ENCODE measurements around the gene HERPUD1. TPM values are rescaled to one million over a fixed set of nuclear protein-coding genes. Genes with fewer than 3 reads are reported as not detected.
A peak's percentile ranks its signal among the peaks of the same experiment; 100 is the strongest.
"Not testable (repeated sequence)": the region's sequence is repeated elsewhere in the genome, so short reads cannot be mapped to it uniquely, and the experiment has no call there.

HERPUD1 gene
- total and polyA plus RNA-seq, 8 donors: 78.2 to 298 (median 203) TPM

DNA sequence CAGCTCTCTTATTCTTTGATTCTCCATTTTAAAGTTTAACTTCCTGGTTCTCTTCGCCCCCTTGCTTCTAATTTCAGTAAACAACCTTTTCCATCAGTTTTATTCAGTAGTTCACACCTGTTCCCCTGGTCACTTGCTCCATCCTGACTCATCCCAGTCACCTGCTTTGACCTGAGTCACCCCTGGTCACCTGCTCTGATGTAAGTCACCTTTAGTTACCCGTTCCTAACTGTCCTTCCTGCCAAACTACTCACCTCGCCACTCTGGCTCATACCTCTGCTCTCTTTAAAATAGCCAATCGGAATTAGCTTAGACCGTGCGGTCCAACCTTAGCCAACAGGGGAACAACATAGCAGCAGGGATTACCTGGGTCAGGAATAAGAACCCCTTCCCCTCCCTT lies 52.7 kb downstream of the HERPUD1 start:
- peak overlapping the region in 1 of 4 donors; percentile 11 for H3K27ac ChIP-seq
- peaks cover 0 to 7% (median 0%) of the 10 kb centered on the region in 3 donors for H3K4me1 ChIP-seq
- DNase-seq (no peak), ATAC-seq (no peak), FAIRE-seq (no peak)
- H3K4me3 ChIP-seq: no peak overlapping the region
- intact Hi-C loops (cut with DNase I): no loop called here
- H3K9me3 ChIP-seq: no peaks in the 10 kb centered on the region
- 77 to 84% methylated on average over 6 of the region's 6 CpGs for WGBS, 2 donors
- H3K27me3 ChIP-seq: no peaks in the 10 kb centered on the region
- TF ChIP-seq, protein P1, sequence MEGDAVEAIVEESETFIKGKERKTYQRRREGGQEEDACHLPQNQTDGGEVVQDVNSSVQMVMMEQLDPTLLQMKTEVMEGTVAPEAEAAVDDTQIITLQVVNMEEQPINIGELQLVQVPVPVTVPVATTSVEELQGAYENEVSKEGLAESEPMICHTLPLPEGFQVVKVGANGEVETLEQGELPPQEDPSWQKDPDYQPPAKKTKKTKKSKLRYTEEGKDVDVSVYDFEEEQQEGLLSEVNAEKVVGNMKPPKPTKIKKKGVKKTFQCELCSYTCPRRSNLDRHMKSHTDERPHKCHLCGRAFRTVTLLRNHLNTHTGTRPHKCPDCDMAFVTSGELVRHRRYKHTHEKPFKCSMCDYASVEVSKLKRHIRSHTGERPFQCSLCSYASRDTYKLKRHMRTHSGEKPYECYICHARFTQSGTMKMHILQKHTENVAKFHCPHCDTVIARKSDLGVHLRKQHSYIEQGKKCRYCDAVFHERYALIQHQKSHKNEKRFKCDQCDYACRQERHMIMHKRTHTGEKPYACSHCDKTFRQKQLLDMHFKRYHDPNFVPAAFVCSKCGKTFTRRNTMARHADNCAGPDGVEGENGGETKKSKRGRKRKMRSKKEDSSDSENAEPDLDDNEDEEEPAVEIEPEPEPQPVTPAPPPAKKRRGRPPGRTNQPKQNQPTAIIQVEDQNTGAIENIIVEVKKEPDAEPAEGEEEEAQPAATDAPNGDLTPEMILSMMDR (IDR thresholded peaks at IDR 0.05): no peak
- no peaks in the 10 kb centered on the region for H3K36me3 ChIP-seq

DNA sequence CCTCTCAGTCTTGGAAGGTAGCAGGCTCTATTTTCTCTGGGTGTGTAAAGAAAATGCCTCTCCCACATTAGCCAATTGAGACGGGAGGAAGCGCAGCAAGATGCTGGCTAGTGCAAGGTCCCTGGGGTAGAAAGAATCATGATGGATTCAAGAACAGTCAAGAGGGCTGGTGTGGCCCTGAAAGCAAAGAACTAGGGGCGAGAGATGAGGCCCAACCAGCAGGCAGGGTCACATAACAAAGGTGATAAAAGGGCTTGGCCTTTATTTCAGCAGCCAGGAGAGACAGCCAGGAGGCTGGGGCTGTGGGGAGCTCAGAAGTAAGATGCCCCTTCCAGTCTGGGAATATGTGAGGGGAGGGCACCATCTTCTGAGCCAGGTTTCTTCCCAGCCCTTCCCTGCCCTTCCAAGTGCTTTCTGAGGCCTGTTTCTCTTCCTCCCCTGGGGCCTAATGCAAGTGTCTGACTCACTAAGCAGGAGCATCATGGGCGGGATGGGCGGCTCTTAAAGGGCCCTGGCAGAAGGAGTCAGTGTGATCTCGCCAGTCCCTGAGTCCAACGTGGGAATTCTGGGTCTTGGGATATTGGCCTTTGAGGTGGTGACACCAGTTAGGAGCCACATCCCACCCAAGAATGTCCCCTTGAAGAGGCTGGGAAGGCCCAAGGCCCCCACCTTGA lies 53.5 kb downstream of the HERPUD1 start:
- intact Hi-C loops (cut with DNase I): no loop called here
- Histone ChIP-seq H3K36me3 (no peaks in the 10 kb centered on the region), H3K27ac (peak overlapping the region in 1 of 4 donors; percentile 11), H3K4me3 (no peak overlapping the region), H3K4me1 (peaks cover 0 to 13% (median 5%) of the 10 kb centered on the region in 3 donors), H3K27me3 (no peaks in the 10 kb centered on the region), H3K9me3 (no peaks in the 10 kb centered on the region)
- TF ChIP-seq, protein P1 (IDR thresholded peaks at IDR 0.05): no peak
- no peak for DNase-seq
- WGBS, 2 donors: 81 to 85% methylated on average over 7 of the region's 7 CpGs
- FAIRE-seq: no peak
- peak in 1 of 4 donors; percentile 12 for ATAC-seq

DNA sequence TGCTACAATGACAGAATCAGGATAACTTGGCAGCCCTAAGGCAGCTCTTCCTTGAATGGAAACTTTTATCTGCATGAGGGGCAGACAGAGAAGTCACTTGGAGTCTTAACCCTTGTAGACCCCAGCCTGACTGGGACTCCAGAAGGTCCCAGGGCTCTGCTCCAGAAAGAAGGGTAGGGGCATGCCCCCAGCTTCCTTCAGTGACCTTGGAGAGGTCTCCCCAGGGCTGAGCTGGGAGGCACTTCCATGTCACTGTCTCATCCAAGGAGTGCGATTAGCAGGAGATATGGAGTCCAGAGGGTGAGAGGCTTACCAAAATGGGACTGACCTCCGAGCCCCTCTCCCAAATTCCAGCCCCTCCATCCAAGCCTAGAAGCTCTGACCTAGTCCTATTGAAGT lies 54.0 kb downstream of the HERPUD1 start:
- intact Hi-C loops (cut with DNase I): no loop called here
- Histone ChIP-seq H3K27me3 (no peaks in the 10 kb centered on the region), H3K4me3 (no peak overlapping the region), H3K4me1 (peaks cover 0 to 17% (median 5%) of the 10 kb centered on the region in 3 donors), H3K36me3 (no peaks in the 10 kb centered on the region), H3K9me3 (no peaks in the 10 kb centered on the region), H3K27ac (no peak overlapping the region)
- WGBS, 2 donors: 63 to 75% methylated on average over 2 of the region's 2 CpGs
- FAIRE-seq (no peak), DNase-seq (no peak), ATAC-seq (no peak)
- TF ChIP-seq, protein P1 (IDR thresholded peaks at IDR 0.05): no peak

DNA sequence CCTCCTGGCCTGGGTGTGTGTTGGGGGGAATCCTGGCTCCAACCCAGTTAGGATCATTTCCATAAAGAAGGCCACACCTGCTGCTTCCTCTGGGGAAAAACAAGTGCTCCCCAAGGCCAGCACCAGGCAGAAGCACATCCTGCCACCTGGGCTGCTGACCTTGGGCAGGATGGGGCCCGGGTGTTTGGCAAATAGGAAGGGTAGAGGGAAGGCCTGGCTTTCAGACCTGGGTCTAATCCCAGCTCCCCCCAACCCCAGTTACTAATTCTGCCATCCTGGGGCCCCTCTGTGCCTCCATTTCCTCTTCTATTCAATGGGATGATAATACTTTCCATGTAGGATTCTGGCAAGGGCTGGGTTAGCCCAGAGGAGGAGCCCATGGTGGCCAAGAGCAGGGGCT lies 54.4 kb downstream of the HERPUD1 start:
- TF ChIP-seq, protein P1 (IDR thresholded peaks at IDR 0.05): no peak
- 18 to 50% methylated on average over 1 of the region's 1 CpG for WGBS, 2 donors
- DNase-seq: no peak
- H3K27ac ChIP-seq: no peak overlapping the region
- H3K4me3 ChIP-seq: no peak overlapping the region
- FAIRE-seq: no peak
- intact Hi-C loops (cut with DNase I): no loop called here
- no peaks in the 10 kb centered on the region for H3K36me3 ChIP-seq
- H3K4me1 ChIP-seq: peaks cover 0 to 17% (median 5%) of the 10 kb centered on the region in 3 donors
- no peaks in the 10 kb centered on the region for H3K9me3 ChIP-seq
- ATAC-seq: no peak
- no peaks in the 10 kb centered on the region for H3K27me3 ChIP-seq

DNA sequence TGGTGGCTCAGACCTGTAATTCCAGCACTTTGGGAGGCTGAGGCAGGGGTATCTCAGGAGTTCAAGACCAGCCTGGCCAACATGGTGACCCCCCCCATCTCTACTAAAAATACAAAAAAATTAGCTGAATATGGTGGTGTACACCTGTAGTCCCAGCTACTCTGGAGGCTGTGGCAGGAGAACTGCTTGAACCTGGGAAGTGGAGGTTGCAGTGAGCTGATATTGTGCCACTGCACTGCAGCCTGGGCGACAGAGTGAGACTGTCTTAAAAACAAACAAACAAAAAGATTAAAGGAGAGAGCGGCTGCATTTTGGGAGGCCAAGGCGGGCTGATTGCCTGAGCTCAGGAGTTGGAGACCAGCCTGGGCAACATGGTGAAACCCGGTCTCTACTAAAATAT lies 55.0 kb downstream of the HERPUD1 start:
- H3K9me3 ChIP-seq; DNase-seq; H3K27me3 ChIP-seq; intact Hi-C loops (cut with DNase I); H3K36me3 ChIP-seq; H3K27ac ChIP-seq; ATAC-seq; H3K4me3 ChIP-seq; FAIRE-seq: not testable (repeated sequence)
- peaks cover 0 to 17% (median 5%) of the 10 kb centered on the region in 3 donors for H3K4me1 ChIP-seq
- WGBS, 2 donors: 87 to 93% methylated on average over 4 of the region's 4 CpGs
